BJ (cell line): ENCODE data around the gene GSTT2B. TPM values are rescaled to one million over a fixed set of nuclear protein-coding genes. Genes with fewer than 3 reads are reported as not detected.
"Not testable (repeated sequence)": the region's sequence is repeated elsewhere in the genome, so short reads cannot be mapped to it uniquely, and the experiment has no call there.

Source experiments
- CTCF ChIA-PET: fragments of 350-600 bp; formaldehyde crosslinking; extraction: SDS; loops from one replicate; lab custom pipeline; 2021; ENCODE audit warnings: antibody characterized with exemption, inconsistent platforms; lab: Yijun Ruan, JAX
- POLR2A ChIA-PET: fragments of 300-600 bp; sonication (Branson Sonifier 250); formaldehyde crosslinking; extraction: SDS; loops from one replicate; lab custom pipeline; 2021; ENCODE audit warnings: antibody characterized with exemption; lab: Charles Lee
- DNase-seq: peaks from one replicate; pipeline ENCODE4 v3.0.0-alpha.2; 2011; ENCODE audit warnings: low read depth
- H3K27me3 ChIP-seq: 2 replicates; pipeline ENCODE4 v1.6.0; 2011; ENCODE audit warnings: low read length; ENCODE audit not compliant: control insufficient read depth, insufficient read depth
- H3K36me3 ChIP-seq: 2 replicates; pipeline ENCODE4 v1.5.1; 2011; ENCODE audit warnings: low read length; ENCODE audit not compliant: control insufficient read depth, insufficient read depth
- H3K4me3 ChIP-seq: 2 replicates; pipeline ENCODE4 v1.5.1; 2011; ENCODE audit warnings: low read depth, mild to moderate bottlenecking, control low read depth, low read length
- CTCF ChIP-seq: IDR thresholded peaks from 2 replicates; pipeline ENCODE4 v1.5.1; 2011; ENCODE audit warnings: low read depth, mild to moderate bottlenecking, control low read depth, inconsistent platforms, low read length, moderate library complexity; ENCODE audit not compliant: insufficient read depth
- polyA plus RNA-seq: library from polyadenylated mRNA; depleted of rRNA; stranded (reverse); fragments of >200 nt; gene quantifications from 2 replicates; pipeline ENCODE4 v1.2.3, GENCODE V29; 2011; rRNA removed

GSTT2B gene
- polyA plus RNA-seq, 1 experiment = 5.9 TPM

GRCh38 chr22:23910496-23911190 lies 50.4 kb downstream of the GSTT2B start:
- no peak for TF ChIP-seq CTCF
- no peaks in the 10 kb centered on the region; the same call in 1 of the 2 replicates for H3K36me3 ChIP-seq
- no peak overlapping the region for H3K4me3 ChIP-seq
- H3K27me3 ChIP-seq = no peaks in the 10 kb centered on the region
- CTCF ChIA-PET = interaction anchor here (0.7 kb wide), 1 partner anchor 12 kb away, joined by 3 read pairs; no protein-coding TSS in a partner anchor
- no peak for DNase-seq
- POLR2A ChIA-PET = no interaction called here

GRCh38 chr22:23909296-23909898 lies 51.6 kb downstream of the GSTT2B start:
- Histone ChIP-seq H3K36me3 (no peaks in the 10 kb centered on the region), H3K4me3 (no peak overlapping the region), H3K27me3 (no peaks in the 10 kb centered on the region)
- CTCF ChIA-PET = interaction anchor here (1.0 to 1.4 kb wide), 2 partner anchors 15 to 48 kb away, joined by 3 to 8 read pairs; partner anchors contain the start of gene MIF
- POLR2A ChIA-PET = no interaction called here
- TF ChIP-seq CTCF = no peak
- DNase-seq = no peak

GRCh38 chr22:23908587-23909205 lies 52.3 kb downstream of the GSTT2B start:
- POLR2A ChIA-PET = interaction anchor here (0.5 to 0.7 kb wide), 2 partner anchors 65 to 74 kb away, joined by 3 to 6 read pairs; no protein-coding TSS in a partner anchor
- no peaks in the 10 kb centered on the region for H3K27me3 ChIP-seq
- DNase-seq = no peak
- no peak overlapping the region for H3K4me3 ChIP-seq
- no peaks in the 10 kb centered on the region for H3K36me3 ChIP-seq
- TF ChIP-seq CTCF = no peak
- CTCF ChIA-PET = interaction anchor here (1.0 to 1.4 kb wide), 2 partner anchors 14 to 47 kb away, joined by 3 to 8 read pairs; partner anchors contain the start of gene MIF

- H3K36me3 ChIP-seq, POLR2A ChIA-PET, DNase-seq, H3K27me3 ChIP-seq, H3K4me3 ChIP-seq: not testable (repeated sequence)
- CTCF ChIA-PET = interaction anchor here (1.1 kb wide), 1 partner anchor 13 kb away, joined by 3 read pairs; the partner anchor contains the start of gene MIF
Measured at GRCh38 chr22:23907423-23907822, 53.6 kb downstream of the GSTT2B start.

Other genes starting within 250 kb of the GSTT2B start
- 1.4 TPM in 2 replicates for gene ZNF70, start 210.1 kb downstream of the GSTT2B start, polyA plus RNA-seq
- 0.21 TPM in 1 of 2 replicates, not detected in the other for gene VPREB3, start 206.8 kb downstream of the GSTT2B start, polyA plus RNA-seq
- gene C22orf15, start 198.2 kb downstream of the GSTT2B start, polyA plus RNA-seq = 2.6 and 4.0 TPM in 2 replicates
- 22.1 and 22.5 TPM in 2 replicates for gene CHCHD10, start 193.2 kb downstream of the GSTT2B start, polyA plus RNA-seq
- 14.5 and 38.1 TPM in 2 replicates for gene MMP11, start 188.3 kb downstream of the GSTT2B start, polyA plus RNA-seq
- gene SMARCB1, start 174.2 kb downstream of the GSTT2B start, polyA plus RNA-seq = 136 and 174 TPM in 2 replicates
- gene DERL3, start 122.2 kb downstream of the GSTT2B start, polyA plus RNA-seq = 0.47 and 0.71 TPM in 2 replicates
- gene SLC2A11, start 103.3 kb downstream of the GSTT2B start, polyA plus RNA-seq = 9.6 and 14.7 TPM in 2 replicates
- gene MIF, start 66.8 kb downstream of the GSTT2B start, polyA plus RNA-seq = 202 and 246 TPM in 2 replicates
- 0.06 TPM in 1 of 2 replicates, not detected in the other for gene DDTL, start 5.7 kb upstream of the GSTT2B start, polyA plus RNA-seq
- gene DDT, start 13.2 kb upstream of the GSTT2B start, polyA plus RNA-seq = 79.5 and 87.3 TPM in 2 replicates
- gene GSTT2, start 18.9 kb upstream of the GSTT2B start, polyA plus RNA-seq = 0.16 and 0.23 TPM in 2 replicates
- gene GSTT4, start 44.3 kb upstream of the GSTT2B start, polyA plus RNA-seq = not detected in 2 replicates
- gene CABIN1, start 50.1 kb upstream of the GSTT2B start, polyA plus RNA-seq = 7.0 and 7.2 TPM in 2 replicates
- 2.6 and 5.2 TPM in 2 replicates for gene SUSD2, start 220.3 kb upstream of the GSTT2B start, polyA plus RNA-seq